Measurements from ENCODE around the gene RPP40. TPM values are rescaled to one million over a fixed set of nuclear protein-coding genes. Genes with fewer than 3 reads are reported as not detected.

Gene RPP40
- total and polyA plus RNA-seq, 2 of the 13 experiments (the other 11 are each of a cell fraction or from before 2014, with no cell fraction given): 18.0 to 41.2 TPM

- Histone ChIP-seq H3K27ac (ENCODE audit: extremely low read length, insufficient read depth, low read length) (no peak overlapping the region), H3K79me2 (ENCODE audit: insufficient read depth, low read length) (no peaks in the 10 kb centered on the region), H3K4me1 (ENCODE audit: insufficient read depth, low read length) (peaks cover 22% of the 10 kb centered on the region), H3K9me3 (ENCODE audit: low read length) (no peaks in the 10 kb centered on the region), H3K27me3 (ENCODE audit: control insufficient read depth in 1 of 2, insufficient read depth in 2 of 2, low read length in 2 of 2) (peaks cover 7 to 39% of the 10 kb centered on the region in 2 experiments; a peak in 4 of 5 replicates), H3K9ac (ENCODE audit: insufficient read depth, low read depth, low read length) (no peak overlapping the region), H3K4me3 (replicated peaks in 1 of 3; ENCODE audit: insufficient read depth in 1 of 3, low read depth in 2 of 3, low read length in 3 of 3) (no peak overlapping the region), H3K36me3 (replicated peaks in 1 of 2; ENCODE audit: control insufficient read depth in 1 of 2, insufficient read depth in 2 of 2, low read length in 2 of 2) (no peaks in the 10 kb centered on the region), H3K4me2 (ENCODE audit: low read depth, low read length) (no peak overlapping the region), H2AFZ (ENCODE audit: low read length) (no peak overlapping the region), H4K20me1 (ENCODE audit: insufficient read depth, low read length) (no peaks in the 10 kb centered on the region)
- TF ChIP-seq ZMAT3 (CRISPR knock-in tag; conservative IDR thresholded peaks at IDR 0.05) (no peak), ZFP82 (CRISPR knock-in tag; IDR thresholded peaks at IDR 0.05; ENCODE audit: borderline replicate concordance) (no peak), ZNF501 (CRISPR knock-in tag; IDR thresholded peaks at IDR 0.05) (no peak), REPIN1 (CRISPR knock-in tag; IDR thresholded peaks at IDR 0.05; ENCODE audit: borderline replicate concordance, low read depth) (no peak), HDAC2 (CRISPR knock-in tag; IDR thresholded peaks at IDR 0.05) (no peak), SUZ12 (IDR thresholded peaks at IDR 0.05; ENCODE audit: low read depth, low read length) (no peak), ZNF543 (CRISPR knock-in tag; IDR thresholded peaks at IDR 0.05) (no peak), ZNF781 (CRISPR knock-in tag; IDR thresholded peaks at IDR 0.05; ENCODE audit: borderline replicate concordance, not compliant biosample characterization) (no peak), ZNF264 (CRISPR knock-in tag; IDR thresholded peaks at IDR 0.05) (no peak)
- POLR2A ChIA-PET: no interaction called here
- in situ Hi-C loops (cut with HindIII; ENCODE audit: extremely low pct_ligation_motif_present, low pct_unique_long_range_greater_than_20kb) (loop anchor here (10.0 kb wide), 1 partner anchor 737 kb away; no protein-coding TSS in a partner anchor), intact Hi-C loops (cut with micrococcal nuclease; ENCODE audit: unreplicated experiment) (no loop called here)
- no peak for ATAC-seq
- DNase-seq (ENCODE audit: low spot score): no peak
- 40% methylated on average over 10 of the region's 10 CpGs for WGBS (ENCODE audit: low lambda C conversion rate)
- FAIRE-seq: no peak
- no TSS peak for BruUV-seq (replicated peaks)
- CTCF ChIA-PET (ENCODE audit: low intra/inter-chr PET ratio, low total read pairs): no interaction called here
Observed at GRCh38 chr6:4961322-4962168, 42.3 kb downstream of the RPP40 start.
